Measurements from ENCODE around the gene PAXX.

GRCh38 chr9:137009217-137009616 lies 17.0 kb downstream of the PAXX start:
- TF ChIP-seq CTCF (IDR thresholded peaks at IDR 0.05), result no peak
- no peak for TF ChIP-seq POLR2A (IDR thresholded peaks at IDR 0.05)

All from tibial nerve (tissue), 3 donors.